Immature natural killer cell (primary cell): Measurements from ENCODE around the gene PACRG. TPM values are rescaled to one million over a fixed set of nuclear protein-coding genes. Genes with fewer than 3 reads are reported as not detected.

Experiments
- DNase-seq, 3 donors: peaks; one replicate each; pipeline ENCODE4 v3.0.0; 2022; ENCODE audit warnings: mixed read lengths in 1 of 3
- H3K27ac Mint-ChIP-seq, 6 donors: one replicate each; pipeline ENCODE4 v1.8.0; 2020; ENCODE audit warnings: mixed read lengths in 6 of 6, mild to moderate bottlenecking in 5 of 6, inconsistent platforms in 4 of 6, moderate library complexity in 3 of 6
- H3K27me3 Mint-ChIP-seq, 3 donors: one replicate each; pipeline ENCODE4 v1.8.0; 2020 to 2021; ENCODE audit warnings: low read depth in 3 of 3, mild to moderate bottlenecking in 3 of 3, mixed read lengths in 3 of 3, moderate library complexity in 3 of 3, inconsistent platforms in 1 of 3
- H3K36me3 Mint-ChIP-seq, 3 donors: one replicate each; pipeline ENCODE4 v1.8.0; 2020; ENCODE audit warnings: mixed read lengths in 3 of 3, inconsistent platforms in 2 of 3, mild to moderate bottlenecking in 2 of 3
- H3K4me1 Mint-ChIP-seq, 2 donors: one replicate each; pipeline ENCODE4 v1.8.0; 2020; ENCODE audit warnings: inconsistent platforms in 2 of 2, mild to moderate bottlenecking in 2 of 2, mixed read lengths in 2 of 2, moderate library complexity in 1 of 2
- H3K4me3 Mint-ChIP-seq, 5 donors: one replicate each; pipeline ENCODE4 v1.8.0; 2020; ENCODE audit warnings: mild to moderate bottlenecking in 5 of 5, mixed read lengths in 5 of 5, inconsistent platforms in 3 of 5, moderate library complexity in 3 of 5
- H3K9me3 Mint-ChIP-seq, 6 donors: one replicate each; pipeline ENCODE4 v1.8.0; 2020; ENCODE audit warnings: mild to moderate bottlenecking in 6 of 6, mixed read lengths in 6 of 6, inconsistent platforms in 4 of 6, moderate library complexity in 3 of 6
- polyA plus RNA-seq, 3 donors: library from polyadenylated mRNA; unstranded; fragments of 300-500 nt; fragmentation: Illumina TruSeq; gene quantifications; one replicate each; pipeline ENCODE4 v1.2.3, GENCODE V29; 2021

PACRG gene
- polyA plus RNA-seq, 3 donors from 2014 or later = not detected

- Mint-ChIP-seq H3K4me1 (no peaks in the 10 kb centered on the region), H3K36me3 (no peaks in the 10 kb centered on the region), H3K27ac (no peak overlapping the region), H3K27me3 (no peaks in the 10 kb centered on the region), H3K4me3 (no peak overlapping the region), H3K9me3 (peaks cover 0 to 3% (median 0%) of the 10 kb centered on the region in 6 donors)
- DNase-seq = no peak
Observed at GRCh38 chr6:163212123-163212522, 484.3 kb downstream of the PACRG start.

GRCh38 chr6:163214259-163214658 is 486.5 kb downstream of the PACRG start:
- H3K27me3 Mint-ChIP-seq = peaks cover 0 to 2% (median 0%) of the 10 kb centered on the region in 3 donors
- H3K36me3 Mint-ChIP-seq = no peaks in the 10 kb centered on the region
- peaks cover 0 to 3% (median 0%) of the 10 kb centered on the region in 6 donors for H3K9me3 Mint-ChIP-seq
- no peak overlapping the region for H3K4me3 Mint-ChIP-seq
- no peak overlapping the region for H3K27ac Mint-ChIP-seq
- H3K4me1 Mint-ChIP-seq = no peaks in the 10 kb centered on the region
- no peak for DNase-seq

DNA sequence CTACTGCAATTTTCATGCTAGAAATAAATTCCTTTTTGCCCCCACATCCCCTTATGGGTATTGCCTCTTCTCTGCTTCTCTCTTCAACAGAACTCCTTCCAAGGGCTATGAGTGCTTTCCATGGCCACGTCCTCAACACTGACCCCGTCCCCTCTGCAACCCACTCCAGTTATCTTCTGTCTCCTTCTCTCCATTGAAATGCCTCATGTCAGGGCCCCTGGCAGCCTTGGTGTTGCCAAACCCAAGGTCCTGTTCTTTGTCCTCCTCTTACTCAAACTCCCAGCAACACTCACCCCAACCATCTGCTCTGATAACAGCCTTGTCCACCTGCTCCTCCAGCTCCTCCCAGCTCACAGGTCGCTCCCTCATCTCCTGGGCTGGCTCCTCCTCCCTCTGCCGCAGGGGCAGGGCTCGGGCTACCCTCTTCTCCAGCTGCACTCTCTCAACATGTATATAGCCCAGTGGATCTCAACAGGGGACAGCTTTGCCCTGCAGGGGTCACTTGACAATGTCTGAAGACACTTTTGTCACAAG is 490.7 kb downstream of the PACRG start:
- no peak overlapping the region for H3K4me3 Mint-ChIP-seq
- H3K9me3 Mint-ChIP-seq = no peaks in the 10 kb centered on the region
- no peaks in the 10 kb centered on the region for H3K4me1 Mint-ChIP-seq
- no peak for DNase-seq
- no peak overlapping the region for H3K27ac Mint-ChIP-seq
- H3K36me3 Mint-ChIP-seq = no peaks in the 10 kb centered on the region
- H3K27me3 Mint-ChIP-seq = peaks cover 0 to 3% (median 2%) of the 10 kb centered on the region in 3 donors

DNA sequence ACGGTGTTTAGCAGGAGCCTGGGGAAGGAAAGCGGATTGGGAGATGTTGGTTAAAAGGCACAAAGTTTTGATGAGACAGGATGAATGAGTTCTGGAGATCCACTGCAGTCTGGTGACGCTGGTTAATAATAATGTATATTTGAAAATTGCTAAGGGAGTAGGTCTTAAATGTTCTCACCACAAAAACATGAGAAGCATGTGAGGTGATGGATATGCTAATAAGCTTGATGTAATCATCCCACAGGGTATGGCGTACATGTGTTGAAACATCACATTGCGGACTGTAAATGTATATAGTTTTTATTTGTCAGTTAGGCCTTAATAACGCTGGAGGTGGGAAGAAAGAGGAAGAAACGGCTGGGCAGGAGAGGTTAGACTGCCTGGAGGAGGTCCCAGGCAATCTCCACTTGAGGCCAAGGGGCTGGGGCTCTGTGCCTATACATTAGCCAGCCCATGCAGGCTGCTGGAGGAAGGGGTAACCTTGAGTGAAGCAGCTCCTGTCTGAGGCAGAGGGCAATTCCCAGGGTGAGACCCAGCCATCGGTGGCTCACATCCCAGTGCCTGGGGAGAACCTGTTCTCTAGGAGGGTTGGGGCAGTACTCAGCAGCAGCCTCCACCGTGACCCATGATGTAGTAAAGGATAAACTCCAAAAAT is 498.5 kb downstream of the PACRG start:
- Mint-ChIP-seq H3K27me3 (peaks cover 0 to 3% (median 0%) of the 10 kb centered on the region in 3 donors), H3K4me3 (no peak overlapping the region), H3K4me1 (no peaks in the 10 kb centered on the region), H3K9me3 (no peaks in the 10 kb centered on the region), H3K27ac (no peak overlapping the region), H3K36me3 (no peaks in the 10 kb centered on the region)
- DNase-seq = no peak

DNA sequence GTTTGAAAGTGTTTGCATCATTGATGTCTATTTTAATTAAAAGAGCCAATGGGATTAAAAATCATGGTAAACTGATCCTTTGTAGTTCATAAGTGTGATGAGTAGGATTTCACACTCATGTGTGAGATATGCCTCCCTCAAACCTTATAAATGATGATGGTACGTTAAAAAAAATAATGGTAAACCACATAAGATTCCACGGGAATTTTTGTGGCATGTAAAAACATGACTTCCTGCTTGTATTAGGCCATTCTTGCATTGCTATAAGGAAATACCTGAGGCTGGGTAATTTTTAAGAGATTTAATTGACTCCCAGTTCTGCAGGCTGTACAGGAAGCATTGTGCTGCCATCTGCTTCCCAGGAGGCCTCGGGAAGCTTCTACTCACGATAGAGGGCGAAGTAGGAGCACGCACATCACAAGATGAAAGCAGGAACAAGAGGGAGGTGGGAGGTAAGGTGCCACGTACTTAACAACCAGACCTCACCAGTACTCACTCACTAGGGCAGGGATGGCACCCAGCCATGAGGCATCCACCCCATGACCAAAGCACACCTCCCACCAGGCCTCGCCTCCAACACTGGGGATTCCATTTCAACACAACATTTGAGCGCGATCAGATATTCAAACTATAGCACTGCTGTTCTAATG is 499.2 kb downstream of the PACRG start:
- H3K36me3 Mint-ChIP-seq = no peaks in the 10 kb centered on the region

DNA sequence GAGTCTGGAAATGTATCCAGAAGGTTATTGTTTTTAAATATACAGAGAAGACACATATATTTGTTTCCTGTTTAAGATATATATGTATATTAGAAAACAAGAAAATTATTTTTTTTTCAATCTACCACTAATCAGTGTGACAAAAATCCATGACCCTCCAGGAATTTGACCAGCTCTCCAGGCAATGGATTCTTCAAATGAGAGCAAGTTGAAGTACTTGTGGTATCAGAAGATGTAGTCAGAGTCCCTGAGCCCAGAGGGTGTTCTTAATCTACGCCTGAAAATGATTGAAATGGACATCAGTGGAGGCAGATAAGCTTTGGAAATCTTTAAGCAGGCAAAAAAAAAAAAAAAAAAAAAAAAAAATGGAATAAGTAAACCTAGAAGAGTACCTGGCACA is 500.3 kb downstream of the PACRG start:
- no peak overlapping the region for H3K27ac Mint-ChIP-seq
- no peaks in the 10 kb centered on the region for H3K36me3 Mint-ChIP-seq
- H3K4me3 Mint-ChIP-seq = no peak overlapping the region
- H3K4me1 Mint-ChIP-seq = no peaks in the 10 kb centered on the region
- no peak for DNase-seq
- peaks cover 0 to under 1% (median 0%) of the 10 kb centered on the region in 6 donors for H3K9me3 Mint-ChIP-seq
- H3K27me3 Mint-ChIP-seq = peaks cover 0 to 4% (median 3%) of the 10 kb centered on the region in 3 donors

More for the DNA sequence above, 499.2 kb downstream of the PACRG start:
- H3K9me3 Mint-ChIP-seq = no peaks in the 10 kb centered on the region
- DNase-seq = no peak
- no peak overlapping the region for H3K27ac Mint-ChIP-seq
- H3K4me3 Mint-ChIP-seq = no peak overlapping the region
- no peaks in the 10 kb centered on the region for H3K4me1 Mint-ChIP-seq
- peaks cover 0 to 3% (median 0%) of the 10 kb centered on the region in 3 donors for H3K27me3 Mint-ChIP-seq

GRCh38 chr6:163229050-163229449 is 501.3 kb downstream of the PACRG start:
- H3K4me1 Mint-ChIP-seq = no peaks in the 10 kb centered on the region
- H3K4me3 Mint-ChIP-seq = no peak overlapping the region
- H3K9me3 Mint-ChIP-seq = peaks cover 0 to 1% (median 0%) of the 10 kb centered on the region in 6 donors
- H3K27me3 Mint-ChIP-seq = peaks cover 0 to 4% (median 3%) of the 10 kb centered on the region in 3 donors
- no peaks in the 10 kb centered on the region for H3K36me3 Mint-ChIP-seq
- H3K27ac Mint-ChIP-seq = no peak overlapping the region
- DNase-seq = no peak

DNA sequence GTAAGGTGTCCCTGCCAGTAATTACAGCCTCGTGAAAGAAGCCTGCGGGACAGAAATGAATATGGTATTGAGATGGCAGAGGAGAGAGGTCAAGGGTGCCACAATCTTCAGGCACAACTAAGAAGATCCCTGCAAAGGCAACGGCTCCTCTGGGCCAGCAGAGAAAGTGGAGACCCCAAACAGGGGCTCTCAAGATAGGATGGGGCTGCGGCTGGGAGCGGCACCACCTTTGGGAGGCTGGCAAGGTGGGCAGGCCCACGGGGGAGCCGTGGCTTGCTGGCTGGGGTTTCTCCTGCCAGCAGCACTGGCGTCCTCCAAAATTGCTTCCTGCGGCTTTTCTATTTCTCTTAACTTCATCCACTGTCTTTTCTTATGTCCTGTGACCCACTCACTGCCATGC is 503.1 kb downstream of the PACRG start:
- Mint-ChIP-seq H3K27me3 (peaks cover 0 to 5% (median 5%) of the 10 kb centered on the region in 3 donors), H3K4me1 (no peaks in the 10 kb centered on the region), H3K36me3 (no peaks in the 10 kb centered on the region), H3K9me3 (peaks cover 0 to 1% (median 0%) of the 10 kb centered on the region in 6 donors), H3K27ac (no peak overlapping the region), H3K4me3 (no peak overlapping the region)
- DNase-seq = no peak

DNA sequence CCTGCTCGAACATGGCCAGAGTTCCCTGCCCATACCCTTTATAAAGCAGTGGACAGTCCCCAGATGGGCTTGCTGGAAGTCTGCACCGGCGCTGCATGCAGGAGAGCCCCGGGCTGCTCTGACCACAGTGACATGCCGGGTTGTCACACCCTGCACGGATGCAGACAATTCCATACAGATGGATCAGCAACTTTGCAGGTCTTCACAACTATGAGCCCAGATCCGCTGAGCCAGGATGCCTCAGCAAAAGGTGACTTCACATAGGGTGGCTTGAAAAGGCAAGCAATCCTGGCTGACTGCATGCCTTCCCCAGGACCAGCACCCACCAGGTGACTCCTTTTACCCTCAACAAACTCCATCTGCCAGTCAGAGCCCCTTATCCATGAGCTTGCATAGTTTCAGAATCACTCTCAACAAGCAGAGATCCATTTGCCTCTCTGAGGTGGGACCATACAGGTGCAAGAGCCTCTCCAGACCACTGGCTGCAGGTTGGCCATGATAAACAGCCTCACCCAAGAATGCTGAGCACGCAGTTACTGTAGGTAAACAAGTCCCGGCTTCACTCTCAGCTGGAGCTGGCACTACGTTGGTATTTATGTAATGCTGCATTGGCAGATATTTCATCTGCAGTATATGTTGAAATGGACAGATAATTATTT is 503.7 kb downstream of the PACRG start:
- H3K27ac Mint-ChIP-seq = no peak overlapping the region
- peaks cover 0 to 1% (median 0%) of the 10 kb centered on the region in 6 donors for H3K9me3 Mint-ChIP-seq
- H3K4me3 Mint-ChIP-seq = no peak overlapping the region
- H3K4me1 Mint-ChIP-seq = no peaks in the 10 kb centered on the region
- H3K27me3 Mint-ChIP-seq = peaks cover 1 to 5% (median 5%) of the 10 kb centered on the region in 3 donors
- no peaks in the 10 kb centered on the region for H3K36me3 Mint-ChIP-seq
- no peak for DNase-seq

DNA sequence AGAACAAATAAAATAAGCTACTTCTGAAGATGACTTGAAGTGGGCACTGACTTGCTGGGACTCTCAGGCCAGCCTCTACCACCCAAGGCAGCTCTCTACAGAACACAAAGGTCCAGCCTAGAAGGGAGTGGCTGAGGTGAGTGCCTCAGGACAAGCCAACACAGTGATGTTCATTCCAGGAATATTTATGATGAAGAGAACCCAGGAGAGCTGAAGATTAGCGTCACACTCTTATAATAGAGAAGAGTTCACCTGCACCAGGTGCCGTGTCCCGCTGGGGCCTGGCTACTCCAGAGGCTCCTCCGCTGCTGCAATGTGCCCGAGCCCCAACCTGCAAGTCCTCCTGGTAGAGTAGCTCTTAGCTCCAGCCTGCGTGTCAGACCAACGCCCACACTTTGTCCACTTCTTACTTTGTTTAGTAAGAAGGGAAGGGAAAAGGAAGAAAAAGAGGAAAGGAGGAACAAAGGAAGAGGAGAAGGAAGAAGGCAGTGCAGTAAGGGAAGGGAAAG is 504.3 kb downstream of the PACRG start:
- H3K4me3 Mint-ChIP-seq = no peak overlapping the region
- H3K36me3 Mint-ChIP-seq = no peaks in the 10 kb centered on the region
- peaks cover 1 to 5% (median 5%) of the 10 kb centered on the region in 3 donors for H3K27me3 Mint-ChIP-seq
- no peak for DNase-seq
- H3K9me3 Mint-ChIP-seq = peaks cover 0 to 1% (median 0%) of the 10 kb centered on the region in 6 donors
- H3K4me1 Mint-ChIP-seq = no peaks in the 10 kb centered on the region
- no peak overlapping the region for H3K27ac Mint-ChIP-seq

DNA sequence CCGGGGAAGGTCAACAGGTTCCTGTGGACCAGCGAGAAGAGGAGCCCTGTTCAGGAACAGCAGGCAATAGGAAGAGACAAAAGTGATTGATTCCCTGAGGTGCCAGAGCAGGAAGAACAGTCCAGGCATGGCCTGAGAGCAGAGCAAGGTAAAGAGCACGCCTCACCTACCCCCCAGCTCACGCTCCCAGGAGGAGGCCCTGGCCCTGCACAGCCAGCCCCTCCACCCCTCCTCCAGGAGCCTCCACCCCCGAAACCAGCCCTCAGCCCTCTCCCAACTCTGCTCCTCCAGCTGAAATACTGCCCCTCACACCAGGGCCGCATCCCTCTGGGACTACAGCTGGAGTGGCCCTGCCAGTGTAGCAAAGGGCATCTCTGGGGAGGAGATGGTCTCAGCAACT is 504.9 kb downstream of the PACRG start:
- H3K4me3 Mint-ChIP-seq = no peak overlapping the region
- no peak overlapping the region for H3K27ac Mint-ChIP-seq
- no peaks in the 10 kb centered on the region for H3K4me1 Mint-ChIP-seq
- peaks cover 1 to 6% (median 5%) of the 10 kb centered on the region in 3 donors for H3K27me3 Mint-ChIP-seq
- DNase-seq = no peak
- H3K36me3 Mint-ChIP-seq = no peaks in the 10 kb centered on the region
- H3K9me3 Mint-ChIP-seq = peaks cover 0 to 1% (median 0%) of the 10 kb centered on the region in 6 donors

DNA sequence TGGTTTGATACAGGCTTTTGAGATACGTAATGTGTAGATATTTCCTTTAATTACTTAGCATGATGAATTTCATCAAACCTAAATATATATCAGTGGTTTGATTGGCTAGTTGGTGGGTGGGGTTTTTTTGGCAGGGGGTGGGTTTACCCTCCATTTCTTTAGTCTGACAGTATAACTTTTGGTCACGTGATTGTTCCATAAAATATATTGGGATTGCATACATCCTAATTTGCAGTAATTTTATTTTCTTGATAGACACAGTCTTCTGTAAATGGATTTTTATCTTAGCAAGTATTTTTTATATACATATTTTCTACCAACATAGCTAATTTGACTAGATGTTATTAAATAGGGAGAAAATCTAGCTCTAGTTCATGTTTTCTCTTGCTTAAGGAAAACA is 509.3 kb downstream of the PACRG start:
- Mint-ChIP-seq H3K4me1 (no peaks in the 10 kb centered on the region), H3K36me3 (no peaks in the 10 kb centered on the region), H3K27me3 (peaks cover 1 to 9% (median 8%) of the 10 kb centered on the region in 3 donors), H3K9me3 (peaks cover 0 to 1% (median 0%) of the 10 kb centered on the region in 6 donors), H3K4me3 (no peak overlapping the region), H3K27ac (no peak overlapping the region)
- DNase-seq = no peak

- Mint-ChIP-seq H3K9me3 (no peaks in the 10 kb centered on the region), H3K27me3 (peaks cover 1 to 6% (median 4%) of the 10 kb centered on the region in 3 donors), H3K4me1 (no peaks in the 10 kb centered on the region), H3K36me3 (no peaks in the 10 kb centered on the region), H3K27ac (no peak overlapping the region), H3K4me3 (no peak overlapping the region)
- DNase-seq = no peak
Observed at GRCh38 chr6:163239572-163240340, 512.0 kb downstream of the PACRG start.
